Ishikawa (cell line): ENCODE data around the gene MRPL58.

Experiments used
- CEBPB ChIP-seq: IDR thresholded peaks from 2 replicates; pipeline ENCODE4 v1.6.1; 2012
- NFIC ChIP-seq: IDR thresholded peaks from 2 replicates; pipeline ENCODE4 v1.6.1; 2012
- TF ChIP-seq, protein P1 (sequence below): IDR thresholded peaks from 2 replicates; pipeline ENCODE4 v1.6.1; 2012; ENCODE audit warnings: low read depth, mild to moderate bottlenecking

DNA sequence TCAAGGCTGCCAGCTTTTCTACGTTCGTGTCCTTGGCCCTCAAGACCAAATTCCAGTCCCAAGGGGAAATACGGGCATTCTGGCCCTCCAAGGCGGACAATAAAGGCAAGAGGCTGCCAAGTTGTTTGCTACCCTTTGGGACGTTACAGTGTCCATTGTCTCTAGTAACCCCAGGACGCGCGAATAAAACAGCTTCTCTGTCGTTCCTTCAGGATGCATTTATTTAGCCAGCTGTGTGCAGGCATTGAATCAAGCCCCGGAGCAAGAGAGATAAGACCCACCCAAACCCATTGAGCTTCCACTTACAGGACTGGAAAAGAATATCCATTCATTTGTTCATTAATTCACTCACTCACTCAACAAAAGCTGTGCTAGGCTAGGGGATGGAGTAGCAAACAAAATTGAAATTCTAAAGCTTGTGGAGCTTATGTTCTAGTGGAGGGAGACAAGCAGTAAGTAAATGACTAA, 656 bp downstream of the MRPL58 start:
- TF ChIP-seq, protein P1, sequence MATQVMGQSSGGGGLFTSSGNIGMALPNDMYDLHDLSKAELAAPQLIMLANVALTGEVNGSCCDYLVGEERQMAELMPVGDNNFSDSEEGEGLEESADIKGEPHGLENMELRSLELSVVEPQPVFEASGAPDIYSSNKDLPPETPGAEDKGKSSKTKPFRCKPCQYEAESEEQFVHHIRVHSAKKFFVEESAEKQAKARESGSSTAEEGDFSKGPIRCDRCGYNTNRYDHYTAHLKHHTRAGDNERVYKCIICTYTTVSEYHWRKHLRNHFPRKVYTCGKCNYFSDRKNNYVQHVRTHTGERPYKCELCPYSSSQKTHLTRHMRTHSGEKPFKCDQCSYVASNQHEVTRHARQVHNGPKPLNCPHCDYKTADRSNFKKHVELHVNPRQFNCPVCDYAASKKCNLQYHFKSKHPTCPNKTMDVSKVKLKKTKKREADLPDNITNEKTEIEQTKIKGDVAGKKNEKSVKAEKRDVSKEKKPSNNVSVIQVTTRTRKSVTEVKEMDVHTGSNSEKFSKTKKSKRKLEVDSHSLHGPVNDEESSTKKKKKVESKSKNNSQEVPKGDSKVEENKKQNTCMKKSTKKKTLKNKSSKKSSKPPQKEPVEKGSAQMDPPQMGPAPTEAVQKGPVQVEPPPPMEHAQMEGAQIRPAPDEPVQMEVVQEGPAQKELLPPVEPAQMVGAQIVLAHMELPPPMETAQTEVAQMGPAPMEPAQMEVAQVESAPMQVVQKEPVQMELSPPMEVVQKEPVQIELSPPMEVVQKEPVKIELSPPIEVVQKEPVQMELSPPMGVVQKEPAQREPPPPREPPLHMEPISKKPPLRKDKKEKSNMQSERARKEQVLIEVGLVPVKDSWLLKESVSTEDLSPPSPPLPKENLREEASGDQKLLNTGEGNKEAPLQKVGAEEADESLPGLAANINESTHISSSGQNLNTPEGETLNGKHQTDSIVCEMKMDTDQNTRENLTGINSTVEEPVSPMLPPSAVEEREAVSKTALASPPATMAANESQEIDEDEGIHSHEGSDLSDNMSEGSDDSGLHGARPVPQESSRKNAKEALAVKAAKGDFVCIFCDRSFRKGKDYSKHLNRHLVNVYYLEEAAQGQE, result no peak
- TF ChIP-seq CEBPB (no peak), NFIC (no peak)
